NCI-H1930 (cell line): ENCODE measurements around the gene THRAP3.
"Not testable (repeated sequence)": the region's sequence is repeated elsewhere in the genome, so short reads cannot be mapped to it uniquely, and the experiment has no call there.

Experiments
- DNase-seq, 2 experiments: peaks; one replicate each; lab custom pipeline; 2025; lab: John Stamatoyannopoulos, UW

Gene THRAP3

DNA sequence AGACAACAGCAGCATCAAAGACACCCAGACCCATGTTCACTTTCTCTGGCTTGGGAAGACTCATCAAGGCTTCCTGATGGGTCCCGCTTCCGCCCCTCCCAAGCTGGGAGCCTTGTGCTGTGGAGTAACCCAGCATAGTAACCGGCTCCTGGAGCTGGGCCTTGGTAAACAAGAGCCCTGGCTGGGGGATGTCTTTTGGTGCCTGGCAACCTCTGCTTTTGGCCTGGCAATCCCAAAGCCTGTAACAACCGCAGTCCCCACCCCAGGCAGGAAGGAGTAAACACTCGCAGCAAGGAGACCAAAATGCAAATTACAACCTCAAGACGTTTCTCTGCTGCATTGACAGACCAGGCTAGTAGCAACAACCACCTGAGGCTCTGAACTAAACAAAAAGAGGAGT lies 16.9 kb upstream of the THRAP3 start:
- DNase-seq, result no peak

DNA sequence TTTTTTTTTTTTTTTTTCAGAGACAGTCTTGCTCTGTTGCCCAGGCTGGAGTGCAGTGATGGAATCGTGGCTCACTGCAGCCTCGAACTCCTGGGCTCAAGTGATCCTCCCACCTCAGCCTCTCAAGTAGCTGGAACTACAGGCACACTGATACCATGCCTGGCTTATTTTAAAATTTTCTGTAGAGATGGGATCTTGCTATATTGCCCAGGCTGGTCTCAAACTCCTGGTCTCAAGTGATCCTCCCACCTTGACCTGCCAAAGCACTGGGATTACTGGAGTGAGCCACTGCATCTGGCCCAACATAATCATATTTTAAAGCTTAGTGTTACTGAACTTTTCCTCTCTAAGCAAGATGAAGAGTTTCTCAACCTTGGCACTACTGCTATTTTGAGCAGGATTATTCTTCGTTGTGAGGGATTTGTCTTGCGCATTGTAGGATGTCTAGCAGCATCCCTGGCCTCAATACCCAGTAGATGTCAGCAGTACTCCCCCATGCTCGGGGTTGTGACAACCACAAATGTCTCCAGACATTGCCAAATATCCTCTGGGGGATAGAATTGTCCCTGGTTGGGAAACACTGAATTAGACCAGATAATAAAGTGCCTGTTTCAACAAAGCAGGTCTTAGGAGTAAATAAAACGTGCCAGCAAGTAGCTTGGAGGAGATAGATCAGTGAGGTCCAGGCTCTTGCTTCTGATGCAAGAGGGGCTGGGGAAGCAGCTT lies 15.1 kb upstream of the THRAP3 start:
- DNase-seq, result no peak

GRCh38 chr1:36211307-36211706 lies 12.9 kb upstream of the THRAP3 start:
- DNase-seq, result no peak

DNA sequence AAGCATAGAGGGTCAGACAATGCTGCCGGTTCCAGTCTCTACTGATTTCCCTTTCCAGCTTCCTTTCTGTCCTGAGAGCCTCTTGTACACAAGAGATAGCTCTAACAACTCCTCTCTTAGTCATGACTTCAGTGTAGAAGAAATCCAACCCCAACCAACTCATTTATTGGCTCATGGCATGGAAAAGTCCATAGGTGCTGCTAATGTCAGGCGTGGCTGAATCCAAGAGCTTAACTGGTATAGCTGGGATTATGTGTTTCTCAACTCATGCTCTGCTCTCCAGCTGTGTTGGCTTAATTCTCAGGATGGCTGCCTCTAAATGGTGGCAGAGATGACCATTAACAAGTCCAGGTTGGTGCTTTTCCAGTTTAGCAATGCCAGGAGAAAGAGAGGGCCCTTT lies 12.4 kb upstream of the THRAP3 start:
- no peak for DNase-seq

DNA sequence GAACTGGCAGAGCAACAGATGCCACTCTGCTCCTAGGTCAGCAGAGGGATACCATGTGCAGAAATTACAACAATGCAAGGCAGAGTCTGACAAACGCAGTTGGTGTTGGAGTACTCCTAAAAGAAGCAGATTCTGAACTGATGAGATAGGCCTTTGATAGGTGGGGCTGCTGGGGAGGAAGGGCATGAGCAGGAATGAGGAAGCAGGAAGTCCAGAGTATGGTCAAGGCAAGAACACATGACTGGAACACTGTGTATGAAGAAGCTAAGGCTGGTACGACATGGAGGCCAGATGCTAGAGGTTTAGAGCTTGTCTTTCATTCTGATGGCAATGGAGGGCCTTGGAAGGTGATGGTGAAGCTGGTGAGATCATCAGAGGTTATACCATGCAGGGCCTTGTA lies 11.5 kb upstream of the THRAP3 start:
- DNase-seq, result no peak

- DNase-seq, result no peak
Measured at GRCh38 chr1:36217670-36218069, 6.6 kb upstream of the THRAP3 start.

- DNase-seq, result not testable (repeated sequence)
Measured at GRCh38 chr1:36221901-36222300, 2.3 kb upstream of the THRAP3 start.

DNA sequence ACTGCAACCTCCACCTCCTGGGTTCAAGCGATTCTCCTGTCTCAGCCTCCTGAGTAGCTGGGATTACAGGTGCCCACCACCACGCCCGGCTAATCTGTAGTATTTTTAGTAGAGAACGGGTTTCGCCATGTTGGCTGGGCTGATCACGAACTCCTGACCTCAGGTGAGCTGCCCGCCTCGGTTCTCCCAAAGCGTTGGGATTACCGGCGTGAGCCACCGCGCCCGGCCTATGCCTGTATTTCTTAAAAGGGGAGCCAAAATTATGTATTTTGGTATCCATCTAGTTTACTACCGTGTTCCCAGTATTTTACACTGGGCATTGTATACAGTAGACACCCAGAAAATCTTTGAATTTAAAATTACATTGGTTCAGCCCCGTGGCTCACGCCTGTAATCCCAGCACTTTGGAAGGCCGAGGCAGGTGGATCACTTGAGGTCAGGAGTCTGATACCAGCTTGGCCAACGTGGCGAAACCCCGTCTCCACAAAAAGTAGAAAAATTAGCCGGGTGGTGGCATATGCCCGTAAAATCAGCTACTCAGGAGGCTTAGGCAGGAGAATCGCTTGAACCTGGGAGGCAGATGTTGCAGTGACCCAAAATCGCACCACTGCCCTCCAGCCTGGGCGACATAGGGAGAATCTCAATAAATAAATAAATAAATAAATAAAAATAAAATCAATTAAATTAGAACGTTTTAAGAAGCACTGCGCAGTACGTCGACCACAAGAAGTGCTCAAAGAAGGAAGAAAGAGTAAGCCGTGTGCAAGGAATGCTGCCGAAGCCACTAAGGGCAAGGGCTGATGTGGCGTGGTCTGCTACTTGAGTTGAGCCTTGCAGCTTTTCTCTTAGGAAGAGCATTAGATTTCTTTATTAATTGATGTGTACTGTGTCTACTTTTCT lies 1.5 kb upstream of the THRAP3 start:
- no peak for DNase-seq

DNA sequence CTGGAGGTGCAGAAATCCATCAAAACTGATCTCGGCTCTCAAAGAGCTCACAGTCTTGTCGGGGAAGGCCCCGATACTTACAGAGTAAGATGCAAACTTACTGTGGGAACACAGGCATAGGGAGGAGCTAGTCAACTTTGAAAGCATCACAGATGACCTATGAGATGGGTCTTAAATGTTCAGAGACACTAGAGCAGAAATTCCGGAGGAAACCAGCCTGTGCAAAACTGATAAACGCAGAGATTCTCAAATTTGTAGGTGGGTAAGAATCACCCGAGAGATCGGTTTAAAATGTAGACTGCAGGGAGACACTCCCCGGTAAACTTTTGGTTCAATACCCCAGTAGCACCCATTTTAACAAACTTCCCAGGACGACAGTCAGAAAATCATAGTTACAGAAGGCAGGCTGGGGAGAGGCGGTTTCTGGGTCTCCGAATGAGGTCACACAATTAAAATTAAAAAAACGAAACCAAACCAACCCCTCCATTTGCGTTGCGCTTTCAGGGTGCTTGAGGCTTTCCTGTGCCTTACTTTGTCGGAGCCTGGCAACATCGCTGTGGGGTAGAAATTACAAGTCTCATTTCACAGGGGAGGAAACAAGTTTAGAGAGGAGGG lies 755 bp upstream of the THRAP3 start:
- DNase-seq, result no peak

GRCh38 chr1:36224537-36225282 lies 467 bp downstream of the THRAP3 start:
- peak; percentile 34 to 75 for DNase-seq

DNA sequence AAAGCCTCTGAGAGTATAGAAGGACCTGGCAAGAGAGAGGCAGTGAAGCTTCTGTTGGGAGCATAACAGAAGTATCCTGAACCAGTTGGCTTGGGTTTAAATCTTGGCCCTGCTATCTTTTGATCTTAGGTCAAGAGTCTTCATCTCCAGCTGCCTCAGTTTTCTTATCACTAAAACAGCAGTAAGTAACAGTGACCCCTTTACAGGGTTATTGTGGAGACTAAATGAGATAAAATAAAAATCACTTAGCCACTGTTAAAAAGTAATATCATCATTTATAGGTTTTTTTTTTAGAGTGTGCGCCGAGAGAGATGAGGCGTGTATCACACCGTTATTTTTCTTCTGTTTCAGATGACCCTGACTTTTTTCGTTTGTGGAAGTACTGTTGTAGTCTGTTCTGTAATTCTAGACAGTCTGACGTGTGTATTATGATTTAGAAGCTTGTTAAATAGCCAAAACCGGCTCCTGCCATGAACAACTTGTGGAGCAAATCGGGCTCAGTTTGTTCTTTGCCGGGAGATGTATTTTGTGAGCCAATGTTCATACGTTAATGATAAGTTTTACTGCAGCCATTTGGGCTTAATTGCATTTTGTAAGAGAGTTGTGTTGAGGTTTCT lies 1.1 kb downstream of the THRAP3 start:
- no peak for DNase-seq

GRCh38 chr1:36230279-36230678 lies 6.0 kb downstream of the THRAP3 start:
- not testable (repeated sequence) for DNase-seq

GRCh38 chr1:36231191-36231590 lies 6.9 kb downstream of the THRAP3 start:
- no peak for DNase-seq

GRCh38 chr1:36232212-36233095 lies 8.2 kb downstream of the THRAP3 start:
- no peak for DNase-seq

DNA sequence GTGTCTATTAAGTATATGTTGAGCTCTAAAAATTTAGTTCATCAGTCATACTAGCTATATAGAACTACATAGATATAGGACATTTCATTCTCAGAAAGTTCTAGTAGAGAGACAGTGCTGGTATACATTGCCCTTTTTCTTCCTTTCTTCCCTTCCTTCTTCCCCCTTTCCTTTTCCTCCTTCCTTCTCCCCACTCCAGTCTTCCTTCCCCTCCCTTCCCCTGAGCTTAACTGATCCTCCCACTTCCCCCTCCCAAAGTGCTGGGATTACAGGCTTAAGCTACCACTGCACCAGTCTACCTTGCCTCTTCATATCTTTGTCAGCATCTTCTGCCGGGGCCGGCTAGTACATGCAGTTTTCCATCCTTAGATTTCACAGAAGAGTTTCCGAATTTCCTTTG lies 12.1 kb downstream of the THRAP3 start:
- DNase-seq, result no peak

- DNase-seq, result no peak
Measured at GRCh38 chr1:36238433-36238832, 14.2 kb downstream of the THRAP3 start.

DNA sequence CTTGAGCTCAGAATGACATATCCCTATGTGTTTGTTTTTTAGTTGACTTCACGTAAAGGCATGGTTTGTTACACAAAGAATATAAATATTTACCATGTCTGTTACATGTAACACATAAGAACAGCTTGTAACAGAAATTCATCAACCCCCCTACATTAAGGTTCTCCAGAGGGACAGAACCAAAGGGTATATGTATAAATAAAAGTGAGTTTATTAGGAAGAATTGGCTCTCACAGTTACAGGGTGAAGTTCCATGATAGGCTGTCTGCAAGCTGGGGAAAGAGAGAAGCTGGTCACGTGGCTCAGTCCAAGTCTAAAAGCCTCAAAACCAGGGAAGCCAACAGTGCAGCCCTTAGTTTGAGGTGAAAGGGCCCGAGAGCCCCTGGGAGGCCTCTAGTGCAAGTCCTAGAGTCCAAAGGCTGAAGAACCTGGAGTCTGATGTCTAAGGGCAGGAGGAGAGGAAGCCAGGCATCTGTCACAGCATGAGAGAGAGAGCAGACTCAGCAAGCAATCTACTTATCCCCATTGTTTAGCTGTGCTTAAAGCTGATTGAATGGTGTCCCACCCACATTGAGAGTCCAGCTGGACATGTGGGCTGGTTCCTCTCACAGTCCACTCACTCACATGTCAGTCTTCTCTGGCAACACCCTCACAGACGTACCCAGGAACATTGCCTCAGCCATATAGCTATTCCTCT lies 15.8 kb downstream of the THRAP3 start:
- no peak for DNase-seq

- DNase-seq, result no peak
Measured at GRCh38 chr1:36247538-36247937, 23.3 kb downstream of the THRAP3 start.

DNA sequence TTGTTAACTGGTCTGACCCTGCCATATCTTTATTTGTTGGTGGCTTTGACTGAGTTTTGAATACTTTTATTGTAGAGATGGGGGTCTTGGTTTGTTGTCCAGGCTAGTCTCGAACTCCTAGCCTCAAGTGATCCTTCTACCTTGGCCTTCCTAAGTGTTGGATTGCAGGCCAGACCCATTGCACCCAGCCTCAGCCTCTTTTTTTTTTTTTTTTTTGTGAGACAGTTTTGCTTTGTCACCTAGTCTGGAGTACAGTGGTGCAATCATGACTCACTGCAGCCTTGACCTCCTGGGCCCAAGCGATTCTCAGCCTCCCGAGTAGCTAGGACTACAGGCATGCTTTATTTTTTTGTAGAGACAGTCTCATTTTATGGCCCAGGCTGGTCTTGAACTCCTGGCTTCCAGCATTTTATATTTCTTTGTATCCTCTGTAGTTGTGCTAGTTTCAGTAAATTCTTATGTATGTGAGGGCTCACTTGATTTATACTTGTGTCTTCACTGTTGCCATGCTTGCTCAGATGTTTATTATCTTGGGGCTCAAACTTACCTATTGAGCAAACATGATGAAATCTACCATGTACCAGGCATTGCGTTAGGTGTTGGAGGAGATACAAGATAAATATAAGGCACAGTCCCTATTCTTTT lies 24.1 kb downstream of the THRAP3 start:
- DNase-seq, result no peak
